Ishikawa (cell line): ENCODE results near the gene ONECUT3.

Experiments used
- CEBPB ChIP-seq: IDR thresholded peaks from 2 replicates; pipeline ENCODE4 v1.6.1; 2012
- CREB1 ChIP-seq: IDR thresholded peaks from 2 replicates; pipeline ENCODE4 v1.6.1; 2012; ENCODE audit warnings: low read depth
- EGR1 ChIP-seq: IDR thresholded peaks from 2 replicates; pipeline ENCODE4 v1.6.1; 2012
- EP300 ChIP-seq: IDR thresholded peaks from 2 replicates; pipeline ENCODE4 v1.6.1; 2012; ENCODE audit warnings: borderline replicate concordance
- FOXM1 ChIP-seq: IDR thresholded peaks from 2 replicates; pipeline ENCODE4 v1.6.1; 2012; ENCODE audit warnings: low read depth, borderline replicate concordance
- RAD21 ChIP-seq: IDR thresholded peaks from 2 replicates; pipeline ENCODE4 v1.6.1; 2012; ENCODE audit warnings: low read depth
- TAF1 ChIP-seq: IDR thresholded peaks from 2 replicates; pipeline ENCODE4 v1.6.1; 2012; ENCODE audit warnings: low read depth, mild to moderate bottlenecking
- TEAD4 ChIP-seq: IDR thresholded peaks from 2 replicates; pipeline ENCODE4 v1.6.1; 2012
- YY1 ChIP-seq: IDR thresholded peaks from 2 replicates; pipeline ENCODE4 v1.6.1; 2012; ENCODE audit warnings: low read depth
- ZBTB7A ChIP-seq: IDR thresholded peaks from 2 replicates; pipeline ENCODE4 v1.6.1; 2012; ENCODE audit warnings: low read depth
- TF ChIP-seq, protein P1 (sequence below): IDR thresholded peaks from 2 replicates; pipeline ENCODE4 v1.6.1; 2012; ENCODE audit warnings: low read depth, mild to moderate bottlenecking
- TF ChIP-seq, protein P2 (sequence below): IDR thresholded peaks from 2 replicates; pipeline ENCODE4 v1.6.1; 2012

DNA sequence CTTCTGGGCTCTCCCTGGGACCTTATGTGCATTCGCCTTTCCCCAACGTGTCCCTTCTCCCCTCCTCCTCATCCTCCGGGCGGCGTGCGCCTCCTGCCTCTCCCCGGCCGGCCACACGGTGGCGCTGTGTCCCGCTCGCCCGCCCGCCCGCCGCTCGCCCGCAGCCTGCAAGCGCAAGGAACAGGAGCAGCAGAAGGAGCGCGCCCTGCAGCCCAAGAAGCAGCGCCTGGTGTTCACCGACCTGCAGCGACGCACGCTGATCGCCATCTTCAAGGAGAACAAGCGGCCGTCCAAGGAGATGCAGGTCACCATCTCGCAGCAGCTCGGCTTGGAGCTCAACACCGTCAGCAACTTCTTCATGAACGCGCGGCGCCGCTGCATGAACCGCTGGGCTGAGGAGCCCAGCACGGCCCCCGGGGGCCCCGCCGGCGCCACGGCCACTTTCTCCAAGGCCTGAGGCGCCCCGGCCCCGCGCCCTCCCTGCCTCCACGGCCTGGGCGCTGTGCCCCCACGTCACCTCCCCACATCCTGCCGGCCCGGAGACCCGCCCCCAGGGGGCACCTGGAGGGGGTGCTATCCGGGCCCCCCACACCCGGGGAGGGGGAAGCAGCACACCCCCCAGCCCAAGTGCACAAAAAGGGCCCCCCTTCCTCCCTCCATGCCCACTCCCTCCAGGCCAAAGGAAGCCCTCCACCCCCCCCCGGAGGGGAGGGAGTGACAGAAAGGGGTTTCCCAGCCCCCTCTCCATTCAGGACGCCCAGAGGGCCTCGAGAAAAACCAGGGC is 21.9 kb downstream of the ONECUT3 start:
- TF ChIP-seq EP300 (no peak), YY1 (no peak), TAF1 (no peak), EGR1 (no peak), FOXM1 (no peak), CEBPB (no peak), RAD21 (0 out of 2 replicates have a peak, but pooled peaks have one; percentile 11), TEAD4 (no peak), ZBTB7A (no peak), CREB1 (no peak)
- TF ChIP-seq, protein P1, sequence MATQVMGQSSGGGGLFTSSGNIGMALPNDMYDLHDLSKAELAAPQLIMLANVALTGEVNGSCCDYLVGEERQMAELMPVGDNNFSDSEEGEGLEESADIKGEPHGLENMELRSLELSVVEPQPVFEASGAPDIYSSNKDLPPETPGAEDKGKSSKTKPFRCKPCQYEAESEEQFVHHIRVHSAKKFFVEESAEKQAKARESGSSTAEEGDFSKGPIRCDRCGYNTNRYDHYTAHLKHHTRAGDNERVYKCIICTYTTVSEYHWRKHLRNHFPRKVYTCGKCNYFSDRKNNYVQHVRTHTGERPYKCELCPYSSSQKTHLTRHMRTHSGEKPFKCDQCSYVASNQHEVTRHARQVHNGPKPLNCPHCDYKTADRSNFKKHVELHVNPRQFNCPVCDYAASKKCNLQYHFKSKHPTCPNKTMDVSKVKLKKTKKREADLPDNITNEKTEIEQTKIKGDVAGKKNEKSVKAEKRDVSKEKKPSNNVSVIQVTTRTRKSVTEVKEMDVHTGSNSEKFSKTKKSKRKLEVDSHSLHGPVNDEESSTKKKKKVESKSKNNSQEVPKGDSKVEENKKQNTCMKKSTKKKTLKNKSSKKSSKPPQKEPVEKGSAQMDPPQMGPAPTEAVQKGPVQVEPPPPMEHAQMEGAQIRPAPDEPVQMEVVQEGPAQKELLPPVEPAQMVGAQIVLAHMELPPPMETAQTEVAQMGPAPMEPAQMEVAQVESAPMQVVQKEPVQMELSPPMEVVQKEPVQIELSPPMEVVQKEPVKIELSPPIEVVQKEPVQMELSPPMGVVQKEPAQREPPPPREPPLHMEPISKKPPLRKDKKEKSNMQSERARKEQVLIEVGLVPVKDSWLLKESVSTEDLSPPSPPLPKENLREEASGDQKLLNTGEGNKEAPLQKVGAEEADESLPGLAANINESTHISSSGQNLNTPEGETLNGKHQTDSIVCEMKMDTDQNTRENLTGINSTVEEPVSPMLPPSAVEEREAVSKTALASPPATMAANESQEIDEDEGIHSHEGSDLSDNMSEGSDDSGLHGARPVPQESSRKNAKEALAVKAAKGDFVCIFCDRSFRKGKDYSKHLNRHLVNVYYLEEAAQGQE, result no peak
- TF ChIP-seq, protein P2, sequence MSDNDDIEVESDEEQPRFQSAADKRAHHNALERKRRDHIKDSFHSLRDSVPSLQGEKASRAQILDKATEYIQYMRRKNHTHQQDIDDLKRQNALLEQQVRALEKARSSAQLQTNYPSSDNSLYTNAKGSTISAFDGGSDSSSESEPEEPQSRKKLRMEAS, result no peak
